Tibial nerve (tissue), 4 donors: ENCODE measurements around the gene DYRK1A. TPM values are rescaled to one million over a fixed set of nuclear protein-coding genes. Genes with fewer than 3 reads are reported as not detected.
"Not testable (repeated sequence)": the region's sequence is repeated elsewhere in the genome, so short reads cannot be mapped to it uniquely, and the experiment has no call there.

ENCODE experiments used
- DNase-seq, 2 donors: peaks; one replicate each; pipeline ENCODE4 v3.0.0-alpha.2; 2019; ENCODE audit warnings: low spot score in 2 of 2
- H3K27ac ChIP-seq, 4 donors: fragments of 200-600 bp; sonication (generic) in 3 of 4; one replicate each; pipeline ENCODE4 v1.5.1; 2017 to 2019; ENCODE audit warnings: mild to moderate bottlenecking in 1 of 4
- H3K27me3 ChIP-seq, 2 donors: fragments of 200-600 bp; sonication (generic) in 1 of 2; one replicate each; pipeline versions ENCODE4 v1.5.1 to v1.6.0; 2017 to 2019
- H3K36me3 ChIP-seq, 3 donors: fragments of 200-600 bp; sonication (generic); one replicate each; pipeline ENCODE4 v1.5.1; 2018 to 2019
- H3K4me1 ChIP-seq, 4 donors: fragments of 200-600 bp; sonication (generic) in 3 of 4; one replicate each; pipeline ENCODE4 v1.5.1; 2017 to 2019
- H3K4me3 ChIP-seq, 4 donors: fragments of 200-600 bp; sonication (generic) in 3 of 4; one replicate each; pipeline ENCODE4 v1.5.1; 2017 to 2019; ENCODE audit warnings: mild to moderate bottlenecking in 1 of 4, moderate library complexity in 1 of 4
- H3K9me3 ChIP-seq, 4 donors: fragments of 200-600 bp; sonication (generic) in 3 of 4; one replicate each; pipeline ENCODE4 v1.5.1; 2017 to 2019
- EP300 ChIP-seq, 2 donors: sonication (generic); formaldehyde crosslinking; IDR thresholded peaks; one replicate each; pipeline ENCODE4 v1.6.1; 2017; ENCODE audit warnings: antibody characterized with exemption in 2 of 2, mild to moderate bottlenecking in 1 of 2
- POLR2A ChIP-seq, 2 donors: fragments of 450-650 bp; IDR thresholded peaks; one replicate each; pipeline ENCODE4 v1.6.1; 2017; ENCODE audit warnings: antibody characterized with exemption in 2 of 2, mild to moderate bottlenecking in 2 of 2, moderate library complexity in 2 of 2
- WGBS, 2 donors: methylation state at CpG; one replicate each; pipeline ENCODE4 v1.1.5; 2018; 5-methylcytosine and 5-hydroxymethylcytosine counted together
- total RNA-seq, 4 donors: library from RNA; depleted of rRNA; stranded (reverse); fragments of >200 nt; gene quantifications; one replicate each; pipeline ENCODE4 v1.1.0, GENCODE V29; 2016
- TF ChIP-seq, protein P1 (sequence below), 5 experiments: fragments of 200-600 bp in 3 of 5; fragments of 450-650 bp in 2 of 5; sonication (generic) in 3 of 5; IDR thresholded peaks; one replicate each; pipeline ENCODE4 v1.5.1; 2016 to 2019; ENCODE audit warnings: antibody characterized with exemption in 5 of 5, mild to moderate bottlenecking in 3 of 5, moderate library complexity in 2 of 5

DYRK1A gene
- total RNA-seq, 4 donors from 2014 or later = 65.8 to 81.6 (median 68.2) TPM

DNA sequence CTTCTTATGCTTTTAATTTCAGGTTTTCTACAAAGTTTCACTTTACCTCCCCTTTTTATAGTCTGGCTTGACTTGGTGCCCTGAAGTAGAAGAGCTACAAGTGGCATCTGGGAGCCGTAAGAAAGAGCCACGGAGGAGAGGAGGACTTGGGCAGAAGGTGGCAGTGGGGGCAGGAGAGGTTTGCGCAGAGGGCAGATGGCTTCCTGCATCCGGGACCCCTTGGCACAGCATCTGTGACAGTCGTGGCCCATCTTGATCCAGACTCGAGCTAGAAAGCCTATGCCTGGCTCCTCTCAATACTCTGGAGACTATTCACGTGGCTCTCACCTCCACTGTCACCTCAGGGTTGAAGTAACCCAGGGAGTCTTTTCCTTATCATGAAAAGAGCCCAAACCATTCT lies 169.1 kb downstream of the DYRK1A start:
- peaks cover 0 to 27% (median 0%) of the 10 kb centered on the region in 4 donors for H3K9me3 ChIP-seq
- no peaks in the 10 kb centered on the region for H3K36me3 ChIP-seq
- peaks cover 0 to 15% of the 10 kb centered on the region in 2 donors for H3K27me3 ChIP-seq
- H3K27ac ChIP-seq = no peak overlapping the region
- no peak overlapping the region for H3K4me3 ChIP-seq
- WGBS, 2 donors = 82 to 87% methylated on average over 7 of the region's 7 CpGs
- DNase-seq = no peak
- TF ChIP-seq EP300 (IDR thresholded peaks at IDR 0.05) (no peak), POLR2A (IDR thresholded peaks at IDR 0.05) (no peak)
- TF ChIP-seq, protein P1, sequence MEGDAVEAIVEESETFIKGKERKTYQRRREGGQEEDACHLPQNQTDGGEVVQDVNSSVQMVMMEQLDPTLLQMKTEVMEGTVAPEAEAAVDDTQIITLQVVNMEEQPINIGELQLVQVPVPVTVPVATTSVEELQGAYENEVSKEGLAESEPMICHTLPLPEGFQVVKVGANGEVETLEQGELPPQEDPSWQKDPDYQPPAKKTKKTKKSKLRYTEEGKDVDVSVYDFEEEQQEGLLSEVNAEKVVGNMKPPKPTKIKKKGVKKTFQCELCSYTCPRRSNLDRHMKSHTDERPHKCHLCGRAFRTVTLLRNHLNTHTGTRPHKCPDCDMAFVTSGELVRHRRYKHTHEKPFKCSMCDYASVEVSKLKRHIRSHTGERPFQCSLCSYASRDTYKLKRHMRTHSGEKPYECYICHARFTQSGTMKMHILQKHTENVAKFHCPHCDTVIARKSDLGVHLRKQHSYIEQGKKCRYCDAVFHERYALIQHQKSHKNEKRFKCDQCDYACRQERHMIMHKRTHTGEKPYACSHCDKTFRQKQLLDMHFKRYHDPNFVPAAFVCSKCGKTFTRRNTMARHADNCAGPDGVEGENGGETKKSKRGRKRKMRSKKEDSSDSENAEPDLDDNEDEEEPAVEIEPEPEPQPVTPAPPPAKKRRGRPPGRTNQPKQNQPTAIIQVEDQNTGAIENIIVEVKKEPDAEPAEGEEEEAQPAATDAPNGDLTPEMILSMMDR (IDR thresholded peaks at IDR 0.05) = no peak
- peaks cover 0 to 16% (median 4%) of the 10 kb centered on the region in 4 donors for H3K4me1 ChIP-seq

GRCh38 chr21:37536616-37537278 lies 170.2 kb downstream of the DYRK1A start:
- peaks cover 0 to 5% (median under 1%) of the 10 kb centered on the region in 4 donors for H3K4me1 ChIP-seq
- H3K27ac ChIP-seq = no peak overlapping the region
- TF ChIP-seq, protein P1 (IDR thresholded peaks at IDR 0.05) = no peak
- TF ChIP-seq EP300 (IDR thresholded peaks at IDR 0.05) = no peak
- no peaks in the 10 kb centered on the region for H3K36me3 ChIP-seq
- no peak overlapping the region for H3K4me3 ChIP-seq
- peaks cover 0 to 6% of the 10 kb centered on the region in 2 donors for H3K27me3 ChIP-seq
- H3K9me3 ChIP-seq = peaks cover 0 to 30% (median 0%) of the 10 kb centered on the region in 4 donors
- no peak for DNase-seq
- WGBS, 2 donors = 69 to 78% methylated on average over 8 of the region's 8 CpGs

DNA sequence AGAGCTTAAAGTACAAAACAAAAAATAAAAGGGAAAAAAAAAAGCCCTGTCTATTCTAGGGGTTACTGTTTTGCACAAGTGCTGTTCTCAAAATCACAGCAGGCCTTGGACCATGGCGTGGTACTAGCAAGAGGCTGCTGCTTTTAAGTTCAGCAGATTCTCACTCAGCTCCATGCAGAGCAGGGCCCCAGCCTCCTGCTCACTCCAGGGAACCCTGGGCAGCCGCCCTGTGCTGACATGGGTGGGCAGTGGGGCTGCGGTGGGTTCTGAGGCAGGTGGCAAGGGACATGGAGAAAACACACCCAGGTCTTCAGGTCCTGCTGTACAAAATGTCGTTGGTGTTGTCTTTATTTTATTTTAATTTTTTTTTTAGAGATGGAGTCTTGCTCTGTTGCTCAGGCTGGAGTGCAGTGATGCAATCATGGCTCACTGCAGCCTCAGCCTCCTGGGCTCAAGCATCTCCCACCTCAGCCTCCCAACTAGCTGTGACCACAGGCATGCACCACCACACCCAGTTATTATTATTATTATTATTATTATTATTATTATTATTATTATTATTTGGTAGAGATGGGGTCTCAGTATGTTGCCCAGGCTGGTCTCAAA lies 170.9 kb downstream of the DYRK1A start:
- Histone ChIP-seq H3K27ac (no peak overlapping the region), H3K4me3 (no peak overlapping the region), H3K36me3 (no peaks in the 10 kb centered on the region), H3K27me3 (peaks cover 0 to 6% of the 10 kb centered on the region in 2 donors), H3K9me3 (peaks cover 0 to 36% (median 0%) of the 10 kb centered on the region in 4 donors), H3K4me1 (no peaks in the 10 kb centered on the region)
- DNase-seq = no peak
- no peak for TF ChIP-seq EP300 (IDR thresholded peaks at IDR 0.05)
- TF ChIP-seq, protein P1 (IDR thresholded peaks at IDR 0.05) = no peak
- TF ChIP-seq POLR2A (IDR thresholded peaks at IDR 0.05) = no peak
- 80 to 93% methylated on average over 4 of the region's 4 CpGs for WGBS, 2 donors

GRCh38 chr21:37538971-37539590 lies 172.5 kb downstream of the DYRK1A start:
- H3K36me3 ChIP-seq = no peaks in the 10 kb centered on the region
- H3K27me3 ChIP-seq = peaks cover 0 to 6% of the 10 kb centered on the region in 2 donors
- no peak overlapping the region for H3K27ac ChIP-seq
- H3K9me3 ChIP-seq = peaks cover 0 to 44% (median 0%) of the 10 kb centered on the region in 4 donors
- H3K4me1 ChIP-seq = no peaks in the 10 kb centered on the region
- WGBS, 2 donors = 71 to 74% methylated on average over 5 of the region's 5 CpGs
- no peak for DNase-seq
- no peak overlapping the region for H3K4me3 ChIP-seq
- TF ChIP-seq POLR2A (IDR thresholded peaks at IDR 0.05) (no peak), EP300 (IDR thresholded peaks at IDR 0.05) (no peak)
- TF ChIP-seq, protein P1 (IDR thresholded peaks at IDR 0.05) = no peak

DNA sequence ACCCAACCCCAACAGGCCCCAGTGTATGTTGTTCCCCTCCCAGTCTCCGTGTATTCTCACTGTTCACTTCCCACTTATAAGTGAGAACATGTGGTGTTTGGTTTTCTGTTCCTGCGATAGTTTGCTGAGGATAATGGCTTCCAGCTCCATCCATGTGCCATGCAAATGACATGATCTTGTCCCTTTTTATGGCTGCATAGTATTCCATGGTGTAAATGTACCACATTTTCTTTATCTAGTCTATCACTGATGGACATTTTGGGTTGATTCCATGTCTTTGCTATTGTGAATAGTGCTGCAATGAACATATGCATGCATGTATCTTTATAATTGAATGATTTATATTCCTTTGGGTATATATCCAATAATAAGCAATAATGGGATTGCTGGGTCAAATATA lies 174.6 kb downstream of the DYRK1A start:
- not testable (repeated sequence) for H3K27me3 ChIP-seq, H3K4me1 ChIP-seq, H3K4me3 ChIP-seq, DNase-seq, H3K27ac ChIP-seq, H3K36me3 ChIP-seq
- peaks cover 0 to 28% (median 0%) of the 10 kb centered on the region in 4 donors for H3K9me3 ChIP-seq
- WGBS, 2 donors = 84 to 93% methylated on average over 2 of the region's 2 CpGs
